ENCODE measurements around the gene TAF1L.
"Not testable (repeated sequence)": the region's sequence is repeated elsewhere in the genome, so short reads cannot be mapped to it uniquely, and the experiment has no call there.

Gene TAF1L

GRCh38 chr9:32635362-32635761 is at the start of gene TAF1L:
Gene TAF1L (minus strand): TSS chr9:32635669. CDS start chr9:32635579, 90 bp downstream.
- no peak for DNase-seq

GRCh38 chr9:32681751-32682150 is 46.3 kb upstream of the TAF1L start:
- DNase-seq: no peak

GRCh38 chr9:32677931-32678330 is 42.5 kb upstream of the TAF1L start:
- no peak for DNase-seq

GRCh38 chr9:32672469-32672868 is 37.0 kb upstream of the TAF1L start:
- DNase-seq: no peak

- no peak for DNase-seq
Measured at GRCh38 chr9:32671333-32671732, 35.9 kb upstream of the TAF1L start.

- DNase-seq: no peak
Measured at GRCh38 chr9:32665101-32665500, 29.6 kb upstream of the TAF1L start.

GRCh38 chr9:32663741-32664140 is 28.3 kb upstream of the TAF1L start:
- DNase-seq: no peak

- no peak for DNase-seq
Measured at GRCh38 chr9:32647671-32648070, 12.2 kb upstream of the TAF1L start.

GRCh38 chr9:32644698-32645097 is 9.2 kb upstream of the TAF1L start:
- no peak for DNase-seq

- not testable (repeated sequence) for DNase-seq
Measured at GRCh38 chr9:32633151-32633550, 2.3 kb downstream of the TAF1L start.

GRCh38 chr9:32631991-32632390 is 3.5 kb downstream of the TAF1L start:
- DNase-seq: no peak

GRCh38 chr9:32627394-32627954 is 8.0 kb downstream of the TAF1L start:
- DNase-seq: no peak

GRCh38 chr9:32625320-32625719 is 10.1 kb downstream of the TAF1L start:
- no peak for DNase-seq

GRCh38 chr9:32622948-32623347 is 12.5 kb downstream of the TAF1L start:
- DNase-seq: no peak

GRCh38 chr9:32618261-32618660 is 17.2 kb downstream of the TAF1L start:
- no peak for DNase-seq

GRCh38 chr9:32606811-32607210 is 28.7 kb downstream of the TAF1L start:
- DNase-seq: no peak

- no peak for DNase-seq
Measured at GRCh38 chr9:32603914-32604852, 31.3 kb downstream of the TAF1L start.

- DNase-seq: not testable (repeated sequence)
Measured at GRCh38 chr9:32599021-32599420, 36.4 kb downstream of the TAF1L start.

GRCh38 chr9:32596936-32597335 is 38.5 kb downstream of the TAF1L start:
- no peak for DNase-seq

GRCh38 chr9:32596096-32596865 is 39.2 kb downstream of the TAF1L start:
- DNase-seq: no peak

GRCh38 chr9:32590898-32591297 is 44.6 kb downstream of the TAF1L start:
- DNase-seq: no peak

GRCh38 chr9:32590476-32590875 is 45.0 kb downstream of the TAF1L start:
- no peak for DNase-seq

GRCh38 chr9:32589083-32589723 is 46.3 kb downstream of the TAF1L start:
- DNase-seq: peak in 1 of 2 donors; percentile 67
